ENCODE measurements around the gene HBD. TPM values are rescaled to one million over a fixed set of nuclear protein-coding genes. Genes with fewer than 3 reads are reported as not detected.

HBD gene
- total RNA-seq, 1 experiment from 2014 or later, result not detected

GRCh38 chr11:5229356-5229755, 4.9 kb downstream of the HBD start:
- Histone ChIP-seq H3K9me2 (ENCODE audit: insufficient read depth) (no peaks in the 10 kb centered on the region), H3K27me3 (ENCODE audit: insufficient read depth, low read depth) (no peaks in the 10 kb centered on the region), H4K20me1 (ENCODE audit: insufficient read depth) (no peaks in the 10 kb centered on the region), H3K79me2 (ENCODE audit: low read depth) (no peaks in the 10 kb centered on the region), H3K4me3 (no peak overlapping the region), H3K36me3 (ENCODE audit: low read depth) (no peaks in the 10 kb centered on the region), H2AFZ (no peak overlapping the region), H3K4me2 (no peak overlapping the region), H3F3A (ENCODE audit: insufficient read depth, low read depth) (no peaks in the 10 kb centered on the region), H3K27ac (no peak overlapping the region), H3K9me3 (ENCODE audit: insufficient read depth, low read depth) (no peaks in the 10 kb centered on the region), H3K4me1 (replicated peaks; ENCODE audit: insufficient read depth) (no peaks in the 10 kb centered on the region)
- DNase-seq, result no peak
- no TSS peak for BruUV-seq (replicated peaks)
- intact Hi-C loops (cut with micrococcal nuclease; ENCODE audit: unreplicated experiment), result no loop called here
- TF ChIP-seq CTCF (conservative IDR thresholded peaks at IDR 0.05) (no peak), EZH2 (IDR thresholded peaks at IDR 0.05; ENCODE audit: low read depth) (no peak)
- ChIA-PET CTCF (no interaction called here), POLR2A (ENCODE audit: unreplicated experiment) (interaction anchor here (0.6 kb wide), 1 partner anchor 1210 kb away, joined by 3 read pairs; no protein-coding TSS in a partner anchor)

GRCh38 chr11:5228124-5228523, 6.2 kb downstream of the HBD start:
- H3K36me3 ChIP-seq (ENCODE audit: low read depth), result no peaks in the 10 kb centered on the region
- intact Hi-C loops (cut with micrococcal nuclease; ENCODE audit: unreplicated experiment), result no loop called here
- CTCF ChIA-PET, result no interaction called here
- TF ChIP-seq EZH2 (IDR thresholded peaks at IDR 0.05; ENCODE audit: low read depth) (no peak), CTCF (conservative IDR thresholded peaks at IDR 0.05) (no peak)
- no peaks in the 10 kb centered on the region for H3K9me3 ChIP-seq (ENCODE audit: insufficient read depth, low read depth)
- no peak overlapping the region for H2AFZ ChIP-seq
- H3K4me2 ChIP-seq, result no peak overlapping the region
- no peak for DNase-seq
- H3K79me2 ChIP-seq (ENCODE audit: low read depth), result no peaks in the 10 kb centered on the region
- no peaks in the 10 kb centered on the region for H3K4me1 ChIP-seq (replicated peaks; ENCODE audit: insufficient read depth)
- H3F3A ChIP-seq (ENCODE audit: insufficient read depth, low read depth), result no peaks in the 10 kb centered on the region
- H3K27ac ChIP-seq, result no peak overlapping the region
- no peaks in the 10 kb centered on the region for H4K20me1 ChIP-seq (ENCODE audit: insufficient read depth)
- BruUV-seq (replicated peaks), result no TSS peak
- H3K4me3 ChIP-seq, result no peak overlapping the region
- POLR2A ChIA-PET (ENCODE audit: unreplicated experiment), result no interaction called here
- H3K9me2 ChIP-seq (ENCODE audit: insufficient read depth), result no peaks in the 10 kb centered on the region
- H3K27me3 ChIP-seq (ENCODE audit: insufficient read depth, low read depth), result no peaks in the 10 kb centered on the region

GRCh38 chr11:5227681-5228080, 6.6 kb downstream of the HBD start:
- Histone ChIP-seq H3K4me1 (replicated peaks; ENCODE audit: insufficient read depth) (no peaks in the 10 kb centered on the region), H2AFZ (no peak overlapping the region), H3K27ac (no peak overlapping the region), H3K27me3 (ENCODE audit: insufficient read depth, low read depth) (no peaks in the 10 kb centered on the region), H3F3A (ENCODE audit: insufficient read depth, low read depth) (no peaks in the 10 kb centered on the region), H3K4me3 (no peak overlapping the region), H3K79me2 (ENCODE audit: low read depth) (no peaks in the 10 kb centered on the region), H3K9me3 (ENCODE audit: insufficient read depth, low read depth) (no peaks in the 10 kb centered on the region), H3K9me2 (ENCODE audit: insufficient read depth) (no peaks in the 10 kb centered on the region), H4K20me1 (ENCODE audit: insufficient read depth) (no peaks in the 10 kb centered on the region), H3K36me3 (ENCODE audit: low read depth) (no peaks in the 10 kb centered on the region), H3K4me2 (no peak overlapping the region)
- DNase-seq, result no peak
- TF ChIP-seq CTCF (conservative IDR thresholded peaks at IDR 0.05) (no peak), EZH2 (IDR thresholded peaks at IDR 0.05; ENCODE audit: low read depth) (no peak)
- intact Hi-C loops (cut with micrococcal nuclease; ENCODE audit: unreplicated experiment), result no loop called here
- ChIA-PET CTCF (no interaction called here), POLR2A (ENCODE audit: unreplicated experiment) (no interaction called here)
- BruUV-seq (replicated peaks), result no TSS peak

Data from PC-9 (cell line).